ENCODE results near the gene TLE1.

The TLE1 gene

DNA sequence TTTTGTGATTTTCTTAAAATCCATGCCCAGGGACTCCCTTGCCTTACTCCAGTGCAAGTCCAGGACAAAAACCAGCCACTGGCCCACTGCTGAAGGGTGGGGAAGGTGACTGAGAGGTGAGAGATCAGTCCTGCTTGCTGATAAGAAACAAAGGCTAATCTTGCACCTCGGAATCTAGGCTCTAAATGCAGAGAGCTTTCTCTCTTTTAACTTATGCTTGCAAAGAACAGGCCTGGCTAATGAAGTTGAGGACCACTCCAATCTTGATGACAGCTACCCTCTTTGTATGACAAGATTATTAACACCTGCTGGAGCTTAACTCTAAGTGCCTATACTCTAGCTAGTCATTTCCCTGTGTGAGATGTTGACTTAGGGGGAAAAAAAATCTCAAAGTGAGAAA is 8.8 kb downstream of the TLE1 start:
- Histone ChIP-seq H3K4me3 (no peak overlapping the region), H3K9me3 (ENCODE audit: low read depth, low read length) (no peaks in the 10 kb centered on the region), H3K36me3 (ENCODE audit: insufficient read depth, low read length) (no peaks in the 10 kb centered on the region), H3K9ac (ENCODE audit: insufficient read length) (no peak overlapping the region), H3K27ac (no peak overlapping the region)
- DNase-seq (ENCODE audit: low read depth, low spot score), result no peak
- TF ChIP-seq FOXP2 (optimal IDR thresholded peaks at IDR 0.05; ENCODE audit: control extremely low read depth, extremely low read length, insufficient read depth), result no peak
- TF ChIP-seq POLR2AphosphoS5 (IDR thresholded peaks at IDR 0.05; ENCODE audit: borderline replicate concordance, low read depth, low read length), result no peak
- no peak for TF ChIP-seq EZH2 (IDR thresholded peaks at IDR 0.05)

DNA sequence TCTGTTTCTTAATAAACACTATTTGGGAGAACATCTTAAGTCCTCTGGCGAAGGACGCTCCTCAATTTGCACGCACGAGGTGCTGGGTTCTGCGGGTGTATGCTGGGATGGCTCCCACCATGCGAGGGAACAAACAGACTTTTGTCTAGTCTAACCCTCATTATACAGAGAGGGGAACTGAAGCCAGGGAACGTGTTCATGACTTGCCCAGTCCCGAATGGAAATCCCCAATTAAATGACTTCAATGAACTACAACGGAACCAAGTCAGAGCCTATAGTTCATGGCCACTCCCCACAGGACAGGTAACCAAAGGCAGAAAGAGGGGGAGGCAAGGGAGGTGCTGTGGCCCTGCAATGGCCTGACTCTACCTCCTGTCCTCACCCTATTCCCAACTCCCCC is 9.3 kb downstream of the TLE1 start:
- no peak for TF ChIP-seq POLR2AphosphoS5 (IDR thresholded peaks at IDR 0.05; ENCODE audit: borderline replicate concordance, low read depth, low read length)
- no peak for TF ChIP-seq EZH2 (IDR thresholded peaks at IDR 0.05)
- no peak for TF ChIP-seq FOXP2 (optimal IDR thresholded peaks at IDR 0.05; ENCODE audit: control extremely low read depth, extremely low read length, insufficient read depth)

DNA sequence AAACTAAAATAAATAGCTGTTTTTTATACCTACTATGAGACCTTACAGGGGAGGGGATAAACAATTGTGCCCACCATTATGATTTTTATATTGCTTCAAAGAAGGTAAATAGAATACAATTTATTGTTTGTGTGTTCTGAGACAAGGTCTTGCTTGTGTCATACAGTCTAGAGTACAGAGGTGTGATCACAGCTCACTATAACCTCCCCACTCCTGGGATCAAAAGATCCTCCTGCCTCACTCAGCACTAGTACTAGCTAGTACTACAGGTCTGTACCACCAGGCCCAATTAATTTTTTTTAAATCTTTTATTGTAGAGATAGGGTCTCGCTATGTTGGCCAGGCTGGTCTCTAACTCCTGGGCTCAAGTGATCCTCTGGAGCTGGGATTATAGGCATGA is 11.3 kb downstream of the TLE1 start:
- Histone ChIP-seq H3K36me3 (ENCODE audit: insufficient read depth, low read length) (no peaks in the 10 kb centered on the region), H3K9me3 (ENCODE audit: low read depth, low read length) (no peaks in the 10 kb centered on the region), H3K27ac (no peak overlapping the region), H3K9ac (ENCODE audit: insufficient read length) (no peak overlapping the region), H3K4me3 (no peak overlapping the region)
- no peak for DNase-seq (ENCODE audit: low read depth, low spot score)
- TF ChIP-seq EZH2 (IDR thresholded peaks at IDR 0.05), result no peak
- no peak for TF ChIP-seq POLR2AphosphoS5 (IDR thresholded peaks at IDR 0.05; ENCODE audit: borderline replicate concordance, low read depth, low read length)
- no peak for TF ChIP-seq FOXP2 (optimal IDR thresholded peaks at IDR 0.05; ENCODE audit: control extremely low read depth, extremely low read length, insufficient read depth)

More for the DNA sequence above, 9.3 kb downstream of the TLE1 start:
- H3K36me3 ChIP-seq (ENCODE audit: insufficient read depth, low read length), result no peaks in the 10 kb centered on the region
- DNase-seq (ENCODE audit: low read depth, low spot score), result no peak
- no peak overlapping the region for H3K4me3 ChIP-seq
- no peak overlapping the region for H3K9ac ChIP-seq (ENCODE audit: insufficient read length)
- H3K9me3 ChIP-seq (ENCODE audit: low read depth, low read length), result no peaks in the 10 kb centered on the region
- no peak overlapping the region for H3K27ac ChIP-seq

DNA sequence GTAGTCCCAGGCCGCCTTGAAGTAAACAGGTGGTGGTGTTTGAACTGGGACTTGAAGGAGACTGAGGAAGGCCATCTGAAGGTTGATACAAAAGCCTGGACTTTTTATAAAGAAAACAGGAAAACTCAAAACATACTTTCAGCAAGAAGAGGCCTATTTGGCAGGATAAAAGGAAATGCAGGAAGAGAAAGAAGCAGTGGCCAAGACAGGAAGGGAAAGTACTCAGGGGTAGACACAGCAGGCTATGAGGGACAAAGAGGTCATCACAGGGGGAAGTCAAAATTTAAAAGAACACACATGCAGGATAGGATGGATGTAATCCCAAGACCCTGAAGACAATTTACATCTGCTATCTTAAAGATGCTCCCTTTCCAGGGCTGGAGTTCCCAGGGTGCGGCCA is 13.0 kb downstream of the TLE1 start:
- no peak for TF ChIP-seq EZH2 (IDR thresholded peaks at IDR 0.05)
- no peak for TF ChIP-seq FOXP2 (optimal IDR thresholded peaks at IDR 0.05; ENCODE audit: control extremely low read depth, extremely low read length, insufficient read depth)
- TF ChIP-seq POLR2AphosphoS5 (IDR thresholded peaks at IDR 0.05; ENCODE audit: borderline replicate concordance, low read depth, low read length), result no peak
- H3K27ac ChIP-seq, result no peak overlapping the region
- H3K9ac ChIP-seq (ENCODE audit: insufficient read length), result no peak overlapping the region
- no peaks in the 10 kb centered on the region for H3K36me3 ChIP-seq (ENCODE audit: insufficient read depth, low read length)
- no peaks in the 10 kb centered on the region for H3K9me3 ChIP-seq (ENCODE audit: low read depth, low read length)
- no peak overlapping the region for H3K4me3 ChIP-seq
- no peak for DNase-seq (ENCODE audit: low read depth, low spot score)

DNA sequence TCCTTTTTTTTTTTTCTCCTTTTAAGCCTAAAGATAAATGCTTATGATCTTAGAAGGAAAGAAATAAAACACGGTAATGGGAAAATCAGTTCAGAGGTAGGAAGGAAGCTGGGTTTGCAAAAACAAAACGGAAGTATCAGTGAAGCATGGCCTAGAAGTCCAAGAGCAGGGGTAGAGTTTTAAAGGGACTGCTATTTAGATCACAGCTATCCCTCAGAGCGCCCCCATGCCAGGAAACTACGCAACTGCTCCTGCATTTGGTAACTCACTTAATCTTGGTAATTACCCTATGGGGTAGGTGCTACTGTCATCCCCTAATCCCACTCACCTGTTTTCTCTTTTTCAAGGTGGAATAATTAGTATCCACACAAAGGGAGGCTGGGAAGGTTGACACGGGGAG is 16.0 kb downstream of the TLE1 start:
- Histone ChIP-seq H3K4me3 (no peak overlapping the region), H3K36me3 (ENCODE audit: insufficient read depth, low read length) (no peaks in the 10 kb centered on the region), H3K9me3 (ENCODE audit: low read depth, low read length) (no peaks in the 10 kb centered on the region), H3K9ac (ENCODE audit: insufficient read length) (no peak overlapping the region), H3K27ac (no peak overlapping the region)
- no peak for DNase-seq (ENCODE audit: low read depth, low spot score)
- TF ChIP-seq FOXP2 (optimal IDR thresholded peaks at IDR 0.05; ENCODE audit: control extremely low read depth, extremely low read length, insufficient read depth) (no peak), POLR2AphosphoS5 (IDR thresholded peaks at IDR 0.05; ENCODE audit: borderline replicate concordance, low read depth, low read length) (no peak), EZH2 (IDR thresholded peaks at IDR 0.05) (no peak)

DNA sequence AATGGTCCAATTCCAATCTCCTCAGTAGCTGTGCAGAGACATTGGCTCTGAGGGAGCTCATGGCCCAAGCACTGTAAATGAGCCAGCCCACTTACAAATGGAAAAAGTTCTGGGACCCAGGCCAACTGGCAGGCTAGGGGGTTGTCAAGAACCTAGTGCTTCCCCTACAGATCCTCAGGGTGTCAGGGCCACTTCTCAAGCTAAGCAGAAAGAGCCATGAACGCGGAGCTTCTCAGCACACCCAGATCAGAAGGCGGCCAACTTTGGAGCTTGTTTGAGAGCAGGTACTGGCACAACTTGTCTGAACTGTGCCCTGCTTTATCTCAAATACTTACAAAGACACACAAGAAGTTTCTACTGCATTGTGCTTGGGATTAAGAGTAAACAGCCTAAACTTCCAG is 17.5 kb downstream of the TLE1 start:
- DNase-seq (ENCODE audit: low read depth, low spot score), result no peak
- H3K9ac ChIP-seq (ENCODE audit: insufficient read length), result no peak overlapping the region
- H3K4me3 ChIP-seq, result no peak overlapping the region
- TF ChIP-seq EZH2 (IDR thresholded peaks at IDR 0.05), result no peak
- no peak for TF ChIP-seq POLR2AphosphoS5 (IDR thresholded peaks at IDR 0.05; ENCODE audit: borderline replicate concordance, low read depth, low read length)
- no peak for TF ChIP-seq FOXP2 (optimal IDR thresholded peaks at IDR 0.05; ENCODE audit: control extremely low read depth, extremely low read length, insufficient read depth)
- no peak overlapping the region for H3K27ac ChIP-seq
- H3K36me3 ChIP-seq (ENCODE audit: insufficient read depth, low read length), result no peaks in the 10 kb centered on the region
- H3K9me3 ChIP-seq (ENCODE audit: low read depth, low read length), result no peaks in the 10 kb centered on the region

DNA sequence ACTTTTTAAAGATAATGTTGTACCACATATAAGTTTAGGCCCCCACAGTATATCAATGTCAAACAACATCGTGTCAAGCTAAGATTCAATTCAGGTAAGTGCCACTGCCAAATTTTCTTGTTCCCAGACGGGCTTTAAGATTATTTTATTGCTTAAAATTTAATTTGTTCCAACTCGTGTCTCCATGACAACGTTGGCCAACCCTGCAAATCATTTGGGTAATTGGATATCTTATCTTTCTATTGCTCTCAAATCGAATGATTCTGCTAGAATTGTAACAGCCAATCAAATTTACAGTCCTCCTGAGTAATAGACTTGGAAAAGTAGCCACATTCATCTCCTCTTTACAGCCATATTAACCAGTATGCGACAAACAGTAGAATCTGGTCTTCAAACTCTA is 19.5 kb downstream of the TLE1 start:
- no peak overlapping the region for H3K4me3 ChIP-seq
- no peak overlapping the region for H3K9ac ChIP-seq (ENCODE audit: insufficient read length)
- H3K9me3 ChIP-seq (ENCODE audit: low read depth, low read length), result no peaks in the 10 kb centered on the region
- H3K36me3 ChIP-seq (ENCODE audit: insufficient read depth, low read length), result no peaks in the 10 kb centered on the region
- DNase-seq (ENCODE audit: low read depth, low spot score), result no peak
- no peak overlapping the region for H3K27ac ChIP-seq
- TF ChIP-seq EZH2 (IDR thresholded peaks at IDR 0.05), result no peak

DNA sequence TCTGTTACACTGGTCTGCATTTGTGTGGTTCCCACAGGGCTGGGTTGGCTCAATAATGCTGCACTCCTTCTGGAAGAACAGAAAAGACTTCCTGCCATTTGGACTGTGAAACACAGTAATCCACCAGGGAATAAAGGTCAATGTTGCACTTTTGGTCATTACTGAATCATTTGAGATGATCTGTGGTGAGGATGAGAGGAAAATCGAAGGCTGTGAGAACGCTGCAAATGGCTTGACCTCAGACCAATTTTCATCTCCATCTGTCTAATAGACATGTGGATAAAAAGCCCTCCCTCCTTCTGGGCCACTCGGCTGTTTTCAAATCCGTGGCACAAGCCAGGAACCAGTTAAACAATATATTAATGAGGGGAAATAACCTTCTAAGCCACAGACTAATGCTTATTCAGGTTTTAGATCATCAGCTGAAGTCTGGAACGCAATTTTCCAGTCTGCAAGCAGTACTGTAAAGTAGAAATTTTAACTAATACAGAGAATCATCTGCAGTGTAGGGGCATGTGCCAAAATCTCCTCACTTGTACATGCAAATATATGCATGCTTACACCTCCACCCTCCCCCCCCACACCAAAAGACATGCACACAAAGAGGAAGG is 20.2 kb downstream of the TLE1 start:
- no peak overlapping the region for H3K27ac ChIP-seq
- H3K9ac ChIP-seq (ENCODE audit: insufficient read length), result no peak overlapping the region
- no peak for DNase-seq (ENCODE audit: low read depth, low spot score)
- no peaks in the 10 kb centered on the region for H3K36me3 ChIP-seq (ENCODE audit: insufficient read depth, low read length)
- TF ChIP-seq POLR2AphosphoS5 (IDR thresholded peaks at IDR 0.05; ENCODE audit: borderline replicate concordance, low read depth, low read length) (no peak), EZH2 (IDR thresholded peaks at IDR 0.05) (no peak), FOXP2 (optimal IDR thresholded peaks at IDR 0.05; ENCODE audit: control extremely low read depth, extremely low read length, insufficient read depth) (no peak)
- H3K4me3 ChIP-seq, result no peak overlapping the region
- no peaks in the 10 kb centered on the region for H3K9me3 ChIP-seq (ENCODE audit: low read depth, low read length)

DNA sequence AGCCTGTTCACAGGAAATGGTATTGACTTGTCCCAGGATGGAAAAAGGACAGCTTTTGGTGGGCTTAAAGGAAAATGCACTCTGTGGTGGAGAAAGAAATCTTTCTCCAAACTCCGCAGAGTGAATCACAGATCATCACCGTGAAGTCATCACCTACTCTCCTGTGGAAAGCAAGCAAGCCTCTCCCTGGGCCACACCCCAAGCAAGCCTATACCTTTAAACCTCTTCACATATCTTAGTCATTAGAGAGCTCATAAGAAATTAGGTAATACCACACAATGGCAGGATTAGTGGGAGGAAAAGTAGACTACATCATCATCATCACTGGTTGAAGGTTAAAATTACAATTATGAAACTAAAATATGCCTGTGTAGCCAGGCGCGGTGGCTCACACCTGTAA is 23.2 kb downstream of the TLE1 start:
- DNase-seq (ENCODE audit: low read depth, low spot score), result no peak

More for the DNA sequence above, 23.2 kb downstream of the TLE1 start:
- Histone ChIP-seq H3K9me3 (ENCODE audit: low read depth, low read length) (no peaks in the 10 kb centered on the region), H3K4me3 (no peak overlapping the region), H3K36me3 (ENCODE audit: insufficient read depth, low read length) (no peaks in the 10 kb centered on the region), H3K27ac (no peak overlapping the region), H3K9ac (ENCODE audit: insufficient read length) (no peak overlapping the region)
- TF ChIP-seq FOXP2 (optimal IDR thresholded peaks at IDR 0.05; ENCODE audit: control extremely low read depth, extremely low read length, insufficient read depth) (no peak), POLR2AphosphoS5 (IDR thresholded peaks at IDR 0.05; ENCODE audit: borderline replicate concordance, low read depth, low read length) (no peak), EZH2 (IDR thresholded peaks at IDR 0.05) (no peak)
